ENCODE measurements around the gene OSBPL6. TPM values are rescaled to one million over a fixed set of nuclear protein-coding genes. Genes with fewer than 3 reads are reported as not detected.
"Not testable (repeated sequence)": the region's sequence is repeated elsewhere in the genome, so short reads cannot be mapped to it uniquely, and the experiment has no call there.

Gene OSBPL6
- total RNA-seq, 2 donors from 2014 or later, result 0.52 to 2.0 TPM

- Mint-ChIP-seq H3K27ac (no peak overlapping the region), H3K36me3 (no peaks in the 10 kb centered on the region)
- ATAC-seq, result no peak
Observed at GRCh38 chr2:178331474-178332432, 137.4 kb downstream of the OSBPL6 start.

DNA sequence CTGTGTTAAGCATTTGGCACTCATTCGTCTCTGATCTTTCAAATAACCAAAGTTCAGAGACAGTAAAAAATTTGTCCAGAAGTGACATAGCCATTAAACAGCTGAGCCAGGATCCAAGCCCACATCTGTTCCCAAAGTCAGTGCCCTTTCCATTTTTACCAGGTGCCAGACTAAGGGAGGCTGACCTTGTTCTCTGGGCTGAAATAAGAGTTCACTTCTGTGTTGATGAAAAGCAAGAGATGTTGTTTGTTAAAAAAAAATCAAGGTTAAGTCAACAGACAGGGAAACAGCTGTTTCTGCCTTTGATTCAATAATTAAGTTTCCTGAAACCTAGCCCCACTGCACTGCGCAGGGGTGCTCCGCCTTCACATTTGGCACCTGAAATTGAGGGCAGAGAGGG lies 139.5 kb downstream of the OSBPL6 start:
- Mint-ChIP-seq H3K27ac (no peak overlapping the region), H3K9me3 (no peaks in the 10 kb centered on the region), H3K36me3 (no peaks in the 10 kb centered on the region)
- ATAC-seq, result no peak
- no peak for DNase-seq (ENCODE audit: low spot score in 2 of 2)

More at GRCh38 chr2:178331474-178332432, 137.4 kb downstream of the OSBPL6 start:
- no peak for DNase-seq (ENCODE audit: low spot score in 2 of 2)
- no peaks in the 10 kb centered on the region for H3K9me3 Mint-ChIP-seq

GRCh38 chr2:178335230-178335629 lies 140.9 kb downstream of the OSBPL6 start:
- Mint-ChIP-seq H3K9me3 (no peaks in the 10 kb centered on the region), H3K36me3 (no peaks in the 10 kb centered on the region), H3K27ac (no peak overlapping the region)
- ATAC-seq, result no peak
- DNase-seq (ENCODE audit: low spot score in 2 of 2), result no peak

DNA sequence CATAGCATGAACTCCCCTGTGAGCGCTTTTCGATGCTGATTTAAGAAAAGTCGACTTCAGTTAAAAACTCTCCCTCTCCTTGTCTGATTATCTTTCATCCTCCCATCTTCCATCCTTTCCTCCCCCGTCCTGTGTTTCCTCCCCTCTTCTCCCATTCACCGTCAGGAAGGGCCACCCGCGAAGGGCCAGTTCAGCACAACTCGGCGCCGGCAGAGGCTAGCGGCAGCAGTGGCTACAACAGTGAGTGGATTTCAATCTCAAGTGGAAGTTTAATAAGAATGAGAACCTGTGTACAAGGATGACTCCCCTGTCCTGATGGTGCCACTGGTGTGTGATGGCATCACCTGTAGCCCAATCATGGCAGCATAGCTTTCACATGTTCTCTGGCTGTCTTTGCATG lies 149.8 kb downstream of the OSBPL6 start:
- DNase-seq (ENCODE audit: low spot score in 2 of 2), result no peak
- ATAC-seq, result no peak
- no peak overlapping the region for H3K27ac Mint-ChIP-seq
- no peaks in the 10 kb centered on the region for H3K36me3 Mint-ChIP-seq
- H3K9me3 Mint-ChIP-seq, result no peaks in the 10 kb centered on the region

DNA sequence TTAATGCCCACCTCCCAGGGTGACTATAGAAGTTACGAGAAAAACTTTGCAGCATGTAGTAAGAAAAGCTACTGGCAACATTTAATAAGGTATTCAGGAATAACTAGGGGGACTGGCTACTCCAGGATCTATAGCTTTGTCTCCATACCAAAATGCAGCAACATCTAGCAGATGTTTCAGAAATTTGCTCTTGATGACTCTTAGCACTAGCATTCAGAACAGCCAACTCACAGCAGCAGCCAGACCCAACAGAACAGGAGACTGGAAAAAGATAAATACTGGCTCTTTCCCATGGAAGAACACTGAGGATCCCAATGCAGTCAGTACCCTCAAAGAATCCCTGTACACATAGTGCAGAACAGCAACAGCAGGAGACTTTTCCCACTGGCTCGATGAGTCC lies 151.6 kb downstream of the OSBPL6 start:
- no peak for DNase-seq (ENCODE audit: low spot score in 2 of 2)
- ATAC-seq, result no peak
- Mint-ChIP-seq H3K27ac (no peak overlapping the region), H3K36me3 (no peaks in the 10 kb centered on the region), H3K9me3 (no peaks in the 10 kb centered on the region)

GRCh38 chr2:178350051-178350450 lies 155.7 kb downstream of the OSBPL6 start:
- peaks cover 0 to 6% of the 10 kb centered on the region in 2 donors for H3K36me3 Mint-ChIP-seq
- no peak for DNase-seq (ENCODE audit: low spot score in 2 of 2)
- no peak overlapping the region for H3K27ac Mint-ChIP-seq
- ATAC-seq, result no peak
- H3K9me3 Mint-ChIP-seq, result peaks cover 0 to 9% of the 10 kb centered on the region in 2 donors

DNA sequence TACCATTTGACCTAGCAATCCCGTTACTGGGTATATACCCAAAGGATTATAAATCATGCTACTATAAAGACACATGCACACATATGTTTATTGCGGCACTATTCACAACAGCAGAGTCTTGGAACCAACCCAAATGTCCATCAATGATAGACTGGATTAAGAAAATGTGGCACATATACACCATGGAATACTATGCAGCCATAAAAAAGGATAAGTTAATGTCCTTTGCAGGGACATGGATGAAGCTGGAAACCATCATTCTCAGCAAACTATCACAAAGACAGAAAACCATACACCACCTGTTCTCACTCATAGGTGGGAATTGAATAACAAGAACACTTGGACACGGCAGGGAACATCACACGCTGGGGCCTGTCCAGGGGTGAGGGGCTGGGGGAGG lies 163.4 kb downstream of the OSBPL6 start:
- H3K36me3 Mint-ChIP-seq; DNase-seq (ENCODE audit: low spot score in 2 of 2); H3K9me3 Mint-ChIP-seq; ATAC-seq; H3K27ac Mint-ChIP-seq: not testable (repeated sequence)

DNA sequence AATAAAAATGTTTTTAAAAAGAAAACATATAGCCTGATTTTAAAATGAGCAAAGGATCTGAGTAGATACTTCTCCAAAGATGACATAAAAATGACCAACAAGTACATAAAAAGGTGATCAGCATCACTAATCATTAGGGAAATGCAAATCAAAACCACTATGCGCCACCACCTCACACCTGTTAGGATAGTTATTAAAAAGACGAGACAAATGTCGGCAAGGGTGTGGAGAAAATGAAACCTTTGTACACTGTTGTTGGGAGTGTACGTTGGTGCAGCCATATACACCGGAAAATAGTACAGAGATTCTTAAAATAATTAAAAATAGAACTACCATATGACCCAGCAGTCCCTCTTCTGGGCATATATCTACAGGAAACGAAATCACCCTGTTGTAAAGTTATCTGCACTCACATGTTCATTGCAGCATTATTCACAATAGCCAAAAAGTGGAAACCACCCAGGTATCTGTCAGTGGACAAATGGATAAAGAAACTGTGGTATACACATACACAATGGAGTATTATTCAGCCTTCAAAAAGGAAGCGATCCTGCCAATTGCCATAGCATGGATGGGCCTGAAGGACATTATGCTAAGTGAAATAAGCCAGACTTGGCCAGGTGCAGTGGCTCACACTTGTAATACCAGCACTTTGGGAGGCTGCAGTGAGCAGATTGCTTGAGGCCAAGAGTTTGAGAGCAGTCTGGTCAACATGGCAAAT lies 165.0 kb downstream of the OSBPL6 start:
- Mint-ChIP-seq H3K27ac (no peak overlapping the region), H3K36me3 (no peaks in the 10 kb centered on the region), H3K9me3 (peaks cover 0 to 7% of the 10 kb centered on the region in 2 donors)
- no peak for DNase-seq (ENCODE audit: low spot score in 2 of 2)
- no peak for ATAC-seq

DNA sequence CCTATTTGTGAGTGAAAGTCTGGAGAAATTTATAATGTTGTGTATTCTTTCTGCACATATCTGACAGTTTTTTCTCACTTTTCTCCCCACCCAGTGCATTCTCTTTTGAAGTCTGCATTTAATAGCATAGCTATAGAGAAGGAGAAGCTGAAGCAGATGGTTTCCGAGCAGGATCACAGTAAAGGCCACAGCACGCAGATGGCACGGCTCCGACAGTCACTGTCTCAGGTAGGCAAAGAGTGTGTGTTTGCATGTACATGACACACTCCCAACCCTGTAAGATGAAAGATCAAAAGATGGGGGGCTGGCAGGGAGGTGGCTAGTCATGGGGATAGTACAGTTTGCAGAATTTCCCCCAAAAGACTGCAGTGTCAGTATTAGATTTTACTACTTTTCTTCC lies 167.3 kb downstream of the OSBPL6 start:
- H3K27ac Mint-ChIP-seq, result no peak overlapping the region
- ATAC-seq, result no peak

DNA sequence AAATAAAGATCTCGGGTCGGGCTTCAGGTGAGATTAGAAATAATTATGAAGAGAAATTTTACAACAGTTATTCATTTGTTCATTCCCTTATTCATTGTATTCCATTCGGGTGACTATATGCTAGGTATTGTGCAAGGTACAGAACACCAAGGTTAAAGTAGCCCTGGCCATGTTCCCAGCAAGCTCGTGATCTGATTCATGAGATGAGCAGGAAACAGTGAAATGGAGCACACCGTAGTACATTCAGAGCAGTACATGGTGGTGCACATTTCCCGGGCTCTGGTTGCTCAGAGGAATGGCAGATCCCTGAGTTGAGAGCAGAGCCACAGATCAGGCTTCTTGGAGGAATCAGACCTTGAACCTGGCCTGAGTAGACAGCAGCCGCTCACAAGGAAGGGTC lies 168.9 kb downstream of the OSBPL6 start:
- Mint-ChIP-seq H3K9me3 (no peaks in the 10 kb centered on the region), H3K27ac (no peak overlapping the region), H3K36me3 (no peaks in the 10 kb centered on the region)
- ATAC-seq (no peak), DNase-seq (ENCODE audit: low spot score in 2 of 2) (no peak)

More for the DNA sequence above, 167.3 kb downstream of the OSBPL6 start:
- no peak for DNase-seq (ENCODE audit: low spot score in 2 of 2)
- Mint-ChIP-seq H3K9me3 (peaks cover 0 to under 1% of the 10 kb centered on the region in 2 donors), H3K36me3 (no peaks in the 10 kb centered on the region)

GRCh38 chr2:178365116-178365515 lies 170.8 kb downstream of the OSBPL6 start:
- no peak for ATAC-seq
- H3K9me3 Mint-ChIP-seq, result no peaks in the 10 kb centered on the region
- H3K36me3 Mint-ChIP-seq, result no peaks in the 10 kb centered on the region
- no peak for DNase-seq (ENCODE audit: low spot score in 2 of 2)
- H3K27ac Mint-ChIP-seq, result no peak overlapping the region

GRCh38 chr2:178366412-178366811 lies 172.1 kb downstream of the OSBPL6 start:
- no peak for DNase-seq (ENCODE audit: low spot score in 2 of 2)
- no peaks in the 10 kb centered on the region for H3K9me3 Mint-ChIP-seq
- no peak for ATAC-seq
- H3K27ac Mint-ChIP-seq, result no peak overlapping the region
- H3K36me3 Mint-ChIP-seq, result no peaks in the 10 kb centered on the region

- no peak for ATAC-seq
- DNase-seq (ENCODE audit: low spot score in 2 of 2), result no peak
- Mint-ChIP-seq H3K27ac (no peak overlapping the region), H3K9me3 (no peaks in the 10 kb centered on the region), H3K36me3 (no peaks in the 10 kb centered on the region)
Observed at GRCh38 chr2:178367344-178367743, 173.0 kb downstream of the OSBPL6 start.

GRCh38 chr2:178374865-178375264 lies 180.6 kb downstream of the OSBPL6 start:
- ATAC-seq (no peak), DNase-seq (ENCODE audit: low spot score in 2 of 2) (no peak)
- H3K27ac Mint-ChIP-seq, result no peak overlapping the region
- H3K9me3 Mint-ChIP-seq, result no peaks in the 10 kb centered on the region
- H3K36me3 Mint-ChIP-seq, result no peaks in the 10 kb centered on the region

GRCh38 chr2:178377046-178377445 lies 182.7 kb downstream of the OSBPL6 start:
- ATAC-seq, result no peak

DNA sequence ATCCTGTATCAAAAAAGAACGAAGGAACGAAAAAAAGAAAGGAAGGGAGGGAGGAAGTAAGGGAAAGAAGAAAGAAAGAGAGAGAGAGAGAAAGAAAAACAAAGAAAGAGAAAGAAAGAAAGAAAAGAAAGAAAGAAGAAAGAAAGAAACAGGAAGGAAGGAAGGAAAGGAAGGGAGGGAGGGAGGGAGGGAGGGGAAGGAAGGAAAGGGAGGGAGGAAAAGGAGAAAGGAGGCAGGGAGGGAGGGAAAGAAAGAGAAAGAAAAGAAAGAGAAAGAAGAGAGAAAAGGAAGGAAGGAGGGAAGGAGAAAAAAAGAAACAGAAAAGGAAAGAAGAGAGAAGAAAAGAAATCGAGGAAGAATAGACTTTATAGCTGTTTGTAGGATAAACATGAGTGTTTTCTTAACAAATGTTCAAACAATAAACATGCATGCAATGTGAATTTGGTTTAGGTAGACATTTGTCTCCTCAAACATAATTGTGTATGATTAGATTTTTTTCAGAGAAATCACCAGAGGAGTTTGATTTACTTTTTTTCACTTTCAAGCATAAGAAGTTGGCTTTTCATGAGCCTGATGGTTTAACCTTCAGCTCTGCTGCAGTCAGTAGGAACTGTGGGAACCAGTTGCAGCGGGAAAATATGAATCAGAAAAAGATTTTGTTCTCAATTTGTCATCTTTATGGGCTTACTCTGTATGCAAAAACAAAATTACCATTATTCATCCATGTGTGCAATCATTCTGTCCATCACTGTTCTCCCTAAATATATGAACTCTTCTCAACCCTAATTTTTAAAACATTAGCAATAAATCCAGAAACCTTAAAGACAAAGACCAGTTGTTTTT lies 185.1 kb downstream of the OSBPL6 start:
- DNase-seq (ENCODE audit: low spot score in 2 of 2) (no peak), ATAC-seq (peak in 1 of 2 donors; percentile 57)
- Mint-ChIP-seq H3K27ac (peak overlapping the region in 1 of 2 donors; percentile 53), H3K9me3 (no peaks in the 10 kb centered on the region), H3K36me3 (no peaks in the 10 kb centered on the region)

More at GRCh38 chr2:178377046-178377445, 182.7 kb downstream of the OSBPL6 start:
- Mint-ChIP-seq H3K36me3 (no peaks in the 10 kb centered on the region), H3K27ac (no peak overlapping the region), H3K9me3 (no peaks in the 10 kb centered on the region)
- DNase-seq (ENCODE audit: low spot score in 2 of 2), result no peak

DNA sequence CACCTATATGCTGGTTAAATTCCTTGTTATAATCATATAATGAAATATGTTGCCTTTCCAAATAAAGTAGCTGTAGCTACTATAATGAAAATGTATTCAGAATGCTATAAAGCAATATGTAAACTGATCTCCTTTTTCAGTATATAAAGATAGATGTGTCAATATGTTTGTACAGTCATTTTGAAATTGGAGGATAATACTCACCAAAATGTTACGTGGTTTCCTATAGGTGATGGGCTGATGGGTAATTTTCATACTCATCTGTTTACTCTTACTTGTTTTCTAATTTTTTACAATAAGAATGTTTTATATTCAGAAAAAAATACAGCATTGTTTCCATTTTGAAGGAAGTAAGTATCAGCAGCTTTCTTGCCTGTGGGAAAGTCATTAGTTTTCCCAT lies 186.5 kb downstream of the OSBPL6 start:
- Mint-ChIP-seq H3K27ac (no peak overlapping the region), H3K36me3 (no peaks in the 10 kb centered on the region), H3K9me3 (no peaks in the 10 kb centered on the region)
- ATAC-seq (peak in 1 of 2 donors; percentile 85), DNase-seq (ENCODE audit: low spot score in 2 of 2) (no peak)

Measured in activated naive CD4-positive, alpha-beta T cell treated with anti-CD3 and anti-CD28 coated beads, Interleukin-2, amount 50 U/mL, for 72 hours (primary cell).